Kidney (tissue), 14 donors: ENCODE data around the gene ADARB2. TPM values are rescaled to one million over a fixed set of nuclear protein-coding genes. Genes with fewer than 3 reads are reported as not detected.

Experiments
- DNase-seq, 5 donors: peaks; one replicate each; pipeline ENCODE4 v3.0.0-alpha.2; 2013 to 2020
- FAIRE-seq: peaks from 2 replicates; lab custom pipeline; 2012; peaks lifted over from hg19 to GRCh38; lab: Jason Lieb, UNC
- H3K27ac ChIP-seq, 2 donors: one replicate each; pipeline ENCODE4 v1.7.0; 2013; ENCODE audit warnings: low read depth in 2 of 2, low read length in 2 of 2, inconsistent platforms in 1 of 2
- H3K27me3 ChIP-seq: one replicate; pipeline ENCODE4 v1.7.1; 2013; ENCODE audit warnings: low read length, inconsistent platforms; ENCODE audit not compliant: control insufficient read depth, insufficient read depth
- H3K36me3 ChIP-seq, 3 donors: one replicate each; pipeline versions ENCODE4 v1.7.0 to v1.7.1; 2013; ENCODE audit warnings: low read length in 3 of 3, control low read depth in 1 of 3, inconsistent platforms in 1 of 3; ENCODE audit not compliant: insufficient read depth in 3 of 3, control insufficient read depth in 2 of 3
- H3K4me1 ChIP-seq, 3 donors: one replicate each; pipeline versions ENCODE4 v1.7.0 to v1.7.1; 2013; ENCODE audit warnings: low read length in 3 of 3, inconsistent platforms in 1 of 3, low read depth in 1 of 3; ENCODE audit not compliant: control insufficient read depth in 2 of 3, insufficient read depth in 2 of 3
- H3K4me3 ChIP-seq, 3 donors: one replicate each; pipeline versions ENCODE4 v1.7.0 to v1.8.1; 2013; ENCODE audit warnings: low read length in 3 of 3, control low read depth in 1 of 3, inconsistent platforms in 1 of 3
- H3K9ac ChIP-seq, 3 donors: one replicate each; pipeline versions ENCODE4 v1.7.0 to v1.7.1; 2013; ENCODE audit warnings: low read length in 3 of 3, control low read depth in 1 of 3, inconsistent platforms in 1 of 3
- H3K9me3 ChIP-seq, 3 donors: one replicate each; pipeline versions ENCODE4 v1.7.0 to v1.7.1; 2013; ENCODE audit warnings: low read length in 3 of 3, control low read depth in 1 of 3, inconsistent platforms in 1 of 3; ENCODE audit not compliant: control insufficient read depth in 2 of 3, insufficient read depth in 1 of 3
- CTCF ChIP-seq: IDR thresholded peaks from 3 replicates; pipeline ENCODE4 v1.5.1; 2012; ENCODE audit warnings: mild to moderate bottlenecking, moderate library complexity, borderline replicate concordance; ENCODE audit not compliant: insufficient read depth; ENCODE audit errors: extremely low read depth
- intact Hi-C: fragments of 100-400 bp; cut with DNase I; formaldehyde crosslinking; loops from one replicate; pipeline ENCODE4 v1.11.1; 2022
- polyA plus RNA-seq: library from polyadenylated mRNA; stranded (reverse); fragments of 350-450 nt; fragmentation: Illumina TruSeq; extraction: RNeasy Lipid Tissue Mini Kit (QIAGEN cat#74804); gene quantifications from one replicate; pipeline ENCODE4 v1.2.3, GENCODE V29; 2014; ENCODE audit warnings: low read depth, low replicate concordance; ENCODE audit not compliant: insufficient read depth
- total RNA-seq: library from RNA; stranded (reverse); fragmentation: NEBNext Ultra II Directional; extraction: Animal tissue kit (Norgen Biotek cat#: 25700); gene quantifications from one replicate; pipeline ENCODE4 v1.2.1, GENCODE V29; 2021
- donor health status: control.
- donor health status: control.
- donor health status: control.
- donor health status: control.
- donor health status: control.
- donor health status: DM: yes; HTN: yes; CAD: no.
- donor health status: Normal renal cell carcinoma (clear cell type).

Gene ADARB2
- total and polyA plus RNA-seq, 2 donors from 2014 or later, result 1.0 to 1.3 TPM

GRCh38 chr10:1663226-1663625, 74.1 kb downstream of the ADARB2 start:
- no peaks in the 10 kb centered on the region for H3K36me3 ChIP-seq
- FAIRE-seq (no peak), DNase-seq (no peak)
- no peaks in the 10 kb centered on the region for H3K9me3 ChIP-seq
- TF ChIP-seq CTCF, result no peak
- H3K4me3 ChIP-seq, result no peak overlapping the region
- H3K27me3 ChIP-seq, result no peaks in the 10 kb centered on the region
- H3K27ac ChIP-seq, result no peak overlapping the region
- intact Hi-C loops, result no loop called here
- no peak overlapping the region for H3K9ac ChIP-seq
- H3K4me1 ChIP-seq, result no peaks in the 10 kb centered on the region

GRCh38 chr10:1662438-1663025, 74.8 kb downstream of the ADARB2 start:
- intact Hi-C loops, result no loop called here
- Histone ChIP-seq H3K36me3 (no peaks in the 10 kb centered on the region), H3K9me3 (no peaks in the 10 kb centered on the region), H3K4me3 (no peak overlapping the region), H3K27me3 (no peaks in the 10 kb centered on the region), H3K9ac (no peak overlapping the region), H3K27ac (no peak overlapping the region), H3K4me1 (no peaks in the 10 kb centered on the region)
- no peak for TF ChIP-seq CTCF
- FAIRE-seq, result no peak
- no peak for DNase-seq

- FAIRE-seq (no peak), DNase-seq (no peak)
- intact Hi-C loops, result no loop called here
- H3K36me3 ChIP-seq, result no peaks in the 10 kb centered on the region
- no peak for TF ChIP-seq CTCF
- H3K27me3 ChIP-seq, result no peaks in the 10 kb centered on the region
- H3K9me3 ChIP-seq, result no peaks in the 10 kb centered on the region
- no peak overlapping the region for H3K4me3 ChIP-seq
- no peak overlapping the region for H3K27ac ChIP-seq
- H3K4me1 ChIP-seq, result no peaks in the 10 kb centered on the region
- H3K9ac ChIP-seq, result no peak overlapping the region
Observed at GRCh38 chr10:1661859-1662437, 75.4 kb downstream of the ADARB2 start.
